Urothelium cell line (cell line): Measurements from ENCODE around the gene CSRP1.
"Not testable (repeated sequence)": the region's sequence is repeated elsewhere in the genome, so short reads cannot be mapped to it uniquely, and the experiment has no call there.

Experiments
- DNase-seq: peaks from one replicate; pipeline ENCODE4 v3.0.0; 2011; ENCODE audit warnings: low spot score, mixed read lengths
- FAIRE-seq: peaks from 2 replicates; lab custom pipeline; 2011; peaks lifted over from hg19 to GRCh38; lab: Jason Lieb, UNC

Gene CSRP1

DNA sequence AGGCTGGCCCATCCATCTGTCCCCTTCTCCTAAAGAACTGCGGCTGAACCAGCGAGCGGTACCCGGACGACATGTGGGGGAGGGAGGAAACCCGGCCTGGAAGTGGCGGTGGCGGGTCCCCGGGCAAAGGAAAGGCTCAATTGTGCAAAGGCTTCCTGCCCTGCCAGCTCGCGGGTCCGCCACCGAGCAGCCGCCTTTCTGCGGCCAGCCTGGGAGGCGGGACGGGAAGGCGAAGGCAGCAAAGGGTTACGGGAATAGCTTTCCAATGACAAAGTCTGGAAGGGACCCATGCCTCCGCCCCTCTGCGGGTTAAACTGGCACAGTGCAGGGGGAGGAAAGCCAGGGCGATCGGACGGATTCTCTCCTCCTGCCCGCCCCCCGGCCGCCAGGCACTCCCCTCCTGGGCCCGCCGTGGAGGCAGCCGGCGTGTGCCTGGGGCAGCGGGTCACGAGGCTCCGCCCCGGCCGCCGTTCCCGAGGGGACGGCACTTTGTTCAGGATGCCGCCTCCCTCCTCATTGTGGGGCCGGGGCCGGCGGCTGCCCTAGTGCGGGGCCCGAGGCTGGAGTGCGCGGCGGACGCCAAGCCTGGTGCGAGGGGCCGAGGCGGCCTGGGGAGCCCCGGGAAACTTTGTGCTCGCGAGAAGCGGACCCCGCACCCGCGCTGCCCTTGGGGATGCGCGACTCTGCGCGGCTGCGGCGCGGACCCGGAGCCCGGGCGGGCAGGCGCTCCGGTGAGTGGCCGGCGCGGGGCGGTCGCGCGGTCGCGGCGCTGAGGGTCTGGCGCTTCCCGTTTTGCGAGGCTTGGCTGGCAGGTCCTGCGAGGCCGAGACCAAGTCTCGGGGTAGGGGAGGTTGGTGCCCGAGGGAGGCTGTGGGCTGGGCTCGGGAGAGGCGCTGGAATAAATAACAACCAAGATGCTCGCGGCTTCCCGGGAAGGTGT is 32.0 kb upstream of the CSRP1 start, which contains the start of gene NAV1:
Gene NAV1 (plus strand): TSS at position 516 of the 940 bp plus-strand sequence. CDS start 83,758 bp downstream, outside the sequence.
- FAIRE-seq (peak; percentile 65), DNase-seq (peak; percentile 87)

GRCh38 chr1:201537891-201538611 is 31.1 kb upstream of the CSRP1 start:
- FAIRE-seq (no peak), DNase-seq (peak; percentile 51)

- DNase-seq (no peak), FAIRE-seq (no peak)
Measured at GRCh38 chr1:201537467-201537866, 30.5 kb upstream of the CSRP1 start.

DNA sequence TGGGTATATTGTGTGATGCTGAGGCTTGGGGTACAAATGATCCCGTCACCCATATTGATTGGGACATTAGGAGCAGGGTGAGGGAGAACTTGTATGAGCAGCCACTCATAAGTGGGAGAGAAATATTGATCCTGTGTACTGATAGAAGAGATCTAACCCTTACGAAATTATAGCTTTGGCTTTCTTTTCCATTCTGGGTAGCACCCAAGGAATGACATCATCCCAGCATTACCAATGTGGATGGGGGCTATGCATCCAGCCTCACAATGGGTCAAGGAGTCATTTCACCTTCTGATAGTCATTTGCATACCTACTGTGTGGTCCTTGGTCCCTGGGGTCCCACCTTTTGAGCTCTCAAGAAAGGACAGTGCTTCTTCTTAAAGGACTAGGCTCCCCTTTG is 30.1 kb upstream of the CSRP1 start:
- FAIRE-seq (no peak), DNase-seq (no peak)

DNA sequence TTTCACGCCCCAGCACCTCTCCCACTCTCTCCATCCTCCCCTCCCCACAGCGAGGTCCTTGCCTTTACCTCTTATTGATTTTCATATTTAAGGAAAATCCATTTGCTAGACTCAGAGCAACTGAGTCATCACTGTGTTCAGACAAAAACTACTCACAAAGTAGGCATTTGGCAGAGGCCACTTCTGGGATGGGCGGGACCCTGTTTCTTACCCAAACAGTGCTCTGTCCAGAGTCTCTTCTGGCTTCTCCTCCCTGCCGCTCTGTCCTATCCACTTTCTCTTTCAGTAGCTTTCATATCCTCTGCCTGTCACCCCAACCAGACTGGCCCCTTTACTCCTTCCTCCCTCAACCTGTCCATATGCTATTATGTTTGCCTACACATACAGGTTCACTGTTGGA is 29.6 kb upstream of the CSRP1 start:
- FAIRE-seq: no peak
- DNase-seq: peak; percentile 56

GRCh38 chr1:201535919-201536245 is 29.0 kb upstream of the CSRP1 start:
- DNase-seq (no peak), FAIRE-seq (no peak)

GRCh38 chr1:201535046-201535918 is 28.4 kb upstream of the CSRP1 start:
- no peak for DNase-seq
- FAIRE-seq: no peak

- no peak for FAIRE-seq
- no peak for DNase-seq
Measured at GRCh38 chr1:201533836-201534235, 26.9 kb upstream of the CSRP1 start.

- DNase-seq: no peak
- FAIRE-seq: no peak
Measured at GRCh38 chr1:201531551-201532425, 24.9 kb upstream of the CSRP1 start.

DNA sequence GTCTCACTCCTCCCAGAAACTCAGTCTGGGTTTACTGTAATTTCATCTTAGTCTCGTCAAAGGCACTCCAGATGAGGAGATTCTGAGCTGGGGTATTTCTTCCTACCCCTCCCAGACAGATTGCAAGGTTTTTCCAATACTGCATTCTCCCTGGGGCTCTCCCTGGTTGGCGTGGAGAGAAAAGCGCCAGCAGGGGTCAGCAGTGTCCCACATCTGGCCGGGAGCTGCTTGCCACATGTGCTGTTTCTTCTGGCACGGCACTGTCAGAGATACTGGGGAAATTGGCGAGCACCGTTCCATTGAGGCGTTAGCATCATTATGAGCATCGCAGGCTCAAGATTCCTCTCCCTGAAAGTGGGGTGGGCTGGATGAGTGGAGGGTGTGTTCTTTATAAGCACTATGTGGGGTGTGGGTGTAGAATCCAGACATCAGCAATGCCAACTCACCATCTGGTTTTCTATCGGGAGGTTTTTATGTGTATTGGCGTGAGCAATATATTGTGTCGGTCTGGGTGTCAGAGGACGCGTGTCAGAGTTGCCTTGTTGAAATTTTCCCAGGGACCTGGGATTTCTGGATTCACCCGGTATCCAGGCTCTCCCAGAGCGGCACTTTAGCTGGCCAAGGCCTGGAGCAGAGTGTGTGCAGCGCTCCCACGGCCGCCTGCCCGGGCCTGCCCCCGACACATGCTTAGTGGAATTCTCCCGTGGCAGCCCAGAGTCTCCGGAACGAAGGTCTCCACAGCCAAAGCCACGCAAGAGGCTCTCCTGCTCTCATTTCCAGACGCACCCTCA is 24.0 kb upstream of the CSRP1 start:
- no peak for FAIRE-seq

GRCh38 chr1:201528631-201529252 is 21.8 kb upstream of the CSRP1 start:
- FAIRE-seq (no peak), DNase-seq (no peak)

More for the DNA sequence above, 24.0 kb upstream of the CSRP1 start:
- DNase-seq: peak; percentile 82

GRCh38 chr1:201527879-201528278 is 21.0 kb upstream of the CSRP1 start:
- DNase-seq (no peak), FAIRE-seq (no peak)

DNA sequence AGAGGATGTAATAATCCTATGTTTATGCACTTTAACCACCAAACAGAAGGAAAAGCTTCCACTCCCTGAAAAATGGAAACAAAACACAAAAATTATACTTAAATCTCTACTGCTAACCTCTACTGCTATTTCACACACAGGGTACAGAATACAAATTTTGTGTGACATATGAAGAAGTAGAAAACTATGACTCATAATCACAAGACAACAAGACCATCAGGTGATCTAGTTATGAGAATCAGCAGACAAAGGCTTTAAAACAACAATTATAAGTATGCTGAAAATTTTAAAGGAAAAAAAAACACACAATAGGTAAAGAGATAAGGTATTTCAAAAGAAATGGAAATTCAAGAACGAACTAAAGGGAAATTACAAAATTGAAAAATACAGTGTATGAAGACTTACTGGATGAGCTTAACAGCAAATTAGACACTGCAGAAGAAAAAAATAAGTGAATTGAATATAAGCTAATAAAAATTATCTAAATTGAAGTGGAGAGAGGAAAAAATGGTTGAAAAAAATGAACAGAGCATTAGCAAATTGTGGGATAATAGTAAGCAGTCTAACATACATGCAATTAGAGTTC is 18.4 kb upstream of the CSRP1 start:
- DNase-seq (no peak), FAIRE-seq (no peak)

DNA sequence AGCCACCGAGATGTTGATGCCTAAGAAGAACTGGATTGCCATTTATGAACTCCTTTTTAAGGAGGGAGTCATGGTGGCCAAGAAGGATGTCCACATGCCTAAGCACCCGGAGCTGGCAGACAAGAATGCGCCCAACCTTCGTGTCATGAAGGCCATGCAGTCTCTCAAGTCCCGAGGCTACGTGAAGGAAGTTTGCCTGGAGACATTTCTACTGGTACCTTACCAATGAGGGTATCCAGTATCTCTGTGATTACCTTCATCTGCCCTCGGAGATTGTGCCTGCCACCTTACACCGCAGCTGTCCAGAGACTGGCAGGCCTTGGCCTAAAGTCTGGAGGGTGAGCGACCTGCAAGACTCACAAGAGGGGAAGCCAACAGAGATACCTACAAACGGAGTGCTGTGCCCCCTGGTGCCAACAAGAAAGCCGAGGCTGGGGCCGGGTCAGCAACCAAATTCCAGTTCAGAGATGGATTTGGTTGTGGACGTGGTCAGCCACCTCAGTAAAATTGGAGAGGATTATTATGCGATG is 13.2 kb upstream of the CSRP1 start:
- not testable (repeated sequence) for DNase-seq

GRCh38 chr1:201518071-201518470 is 11.1 kb upstream of the CSRP1 start:
- FAIRE-seq: no peak
- no peak for DNase-seq

More for the DNA sequence above, 13.2 kb upstream of the CSRP1 start:
- not testable (repeated sequence) for FAIRE-seq

GRCh38 chr1:201517631-201518030 is 10.7 kb upstream of the CSRP1 start:
- DNase-seq (no peak), FAIRE-seq (no peak)

GRCh38 chr1:201516511-201517127 is 9.7 kb upstream of the CSRP1 start:
- DNase-seq (no peak), FAIRE-seq (no peak)

DNA sequence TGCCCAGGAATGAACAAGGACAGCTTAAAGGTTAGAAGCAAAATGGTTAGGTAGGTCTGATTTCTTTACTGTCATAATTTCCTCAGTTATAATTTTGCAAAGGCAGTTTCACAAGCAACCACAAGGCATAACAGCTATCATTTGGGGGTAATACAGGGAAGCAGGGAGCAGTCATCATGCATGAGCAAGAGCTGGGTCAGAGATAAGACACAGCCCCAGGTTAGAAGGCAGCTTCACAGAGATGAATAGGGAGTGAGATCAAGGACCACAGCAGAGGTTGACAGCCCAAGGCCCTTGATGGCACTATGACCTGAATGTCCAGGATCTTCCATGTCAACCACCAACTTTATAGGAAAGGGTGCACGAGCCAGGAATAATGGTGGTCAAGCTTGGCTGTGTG is 9.0 kb upstream of the CSRP1 start:
- no peak for FAIRE-seq

More for the DNA sequence above, 9.0 kb upstream of the CSRP1 start:
- no peak for DNase-seq
